PC-9 (cell line): Measurements from ENCODE around the gene CETN1. TPM values are rescaled to one million over a fixed set of nuclear protein-coding genes. Genes with fewer than 3 reads are reported as not detected.

Source experiments
- BruUV-seq: library from RNA; stranded (reverse); fragments of 400-500 nt; replicated peaks from 2 replicates; lab custom pipeline; 2021; lab: Mats Ljungman, UMichigan
- CTCF ChIA-PET: fragments of 300-600 bp; sonication (Branson Sonifier 250); formaldehyde crosslinking; loops from one replicate; lab custom pipeline; 2022; ENCODE audit warnings: antibody characterized with exemption; lab: Charles Lee
- POLR2A ChIA-PET: fragments of 300-600 bp; sonication (Branson Sonifier 250); formaldehyde crosslinking; loops from one replicate; lab custom pipeline; 2022; ENCODE audit warnings: antibody characterized with exemption; ENCODE audit not compliant: unreplicated experiment; lab: Charles Lee
- DNase-seq, 2 experiments: peaks; one replicate each; pipeline versions ENCODE4 v3.0.0 to v3.0.0-alpha.2; 2015 to 2022; ENCODE audit warnings: mixed read lengths in 1 of 2
- H2AFZ ChIP-seq: fragments of 200-600 bp; sonication (generic); 2 replicates; pipeline ENCODE4 v1.8.1; 2017; ENCODE audit warnings: antibody characterized with exemption
- H3F3A ChIP-seq: fragments of 200-600 bp; sonication (generic); 2 replicates; pipeline ENCODE4 v1.8.1; 2017; ENCODE audit warnings: antibody characterized with exemption, mild to moderate bottlenecking, low read depth; ENCODE audit not compliant: insufficient read depth
- H3K27ac ChIP-seq: fragments of 200-600 bp; sonication (generic); 2 replicates; pipeline ENCODE4 v1.6.1; 2016; ENCODE audit warnings: mixed run types
- H3K27me3 ChIP-seq: fragments of 200-600 bp; sonication (generic); 2 replicates; pipeline ENCODE4 v1.6.1; 2016; ENCODE audit warnings: low read depth, mixed run types; ENCODE audit not compliant: insufficient read depth
- H3K36me3 ChIP-seq: fragments of 200-600 bp; sonication (generic); 2 replicates; pipeline ENCODE4 v1.6.1; 2016; ENCODE audit warnings: low read depth, mixed run types
- H3K4me1 ChIP-seq: fragments of 200-600 bp; sonication (generic); replicated peaks from 2 replicates; pipeline ENCODE4 v1.6.1; 2016; ENCODE audit warnings: mixed run types; ENCODE audit not compliant: insufficient read depth
- H3K4me2 ChIP-seq: fragments of 200-600 bp; sonication (generic); 2 replicates; pipeline ENCODE4 v1.6.1; 2017; ENCODE audit warnings: mixed run types
- H3K4me3 ChIP-seq: fragments of 200-600 bp; sonication (generic); 2 replicates; pipeline ENCODE4 v1.6.1; 2016; ENCODE audit warnings: mixed run types
- H3K79me2 ChIP-seq: fragments of 200-600 bp; sonication (generic); 2 replicates; pipeline ENCODE4 v1.6.1; 2017; ENCODE audit warnings: low read depth, mixed run types
- H3K9me2 ChIP-seq: fragments of 200-600 bp; sonication (generic); 2 replicates; pipeline ENCODE4 v1.8.1; 2017; ENCODE audit warnings: mild to moderate bottlenecking; ENCODE audit not compliant: insufficient read depth
- H3K9me3 ChIP-seq: fragments of 200-600 bp; sonication (generic); 2 replicates; pipeline ENCODE4 v1.8.1; 2016; ENCODE audit warnings: low read depth; ENCODE audit not compliant: insufficient read depth
- H4K20me1 ChIP-seq: fragments of 200-600 bp; sonication (generic); 2 replicates; pipeline ENCODE4 v1.8.1; 2017; ENCODE audit not compliant: insufficient read depth
- EZH2 ChIP-seq: fragments of 200-600 bp; sonication (generic); IDR thresholded peaks from 2 replicates; pipeline ENCODE4 v1.8.0; 2017; ENCODE audit warnings: antibody characterized with exemption, low read depth
- intact Hi-C: fragments of 100-400 bp; cut with micrococcal nuclease; formaldehyde crosslinking; loops from one replicate; pipeline ENCODE4 v1.10.0; 2022; ENCODE audit not compliant: unreplicated experiment
- total RNA-seq: library from RNA; stranded (reverse); gene quantifications from 2 replicates; pipeline ENCODE4 v1.2.3, GENCODE V29; 2021
- TF ChIP-seq, protein P1 (sequence below): fragments of 200-600 bp; sonication (generic); conservative IDR thresholded peaks from 2 replicates; pipeline ENCODE4 v1.6.1; 2017; ENCODE audit warnings: mixed run types, antibody characterized with exemption, mild to moderate bottlenecking, moderate library complexity

CETN1 gene
- total RNA-seq, 1 experiment from 2014 or later: not detected

GRCh38 chr18:570256-570655, 9.9 kb upstream of the CETN1 start:
- no peaks in the 10 kb centered on the region for H4K20me1 ChIP-seq
- H3F3A ChIP-seq: no peaks in the 10 kb centered on the region
- H3K4me2 ChIP-seq: no peak overlapping the region
- H2AFZ ChIP-seq: no peak overlapping the region
- H3K36me3 ChIP-seq: no peaks in the 10 kb centered on the region
- POLR2A ChIA-PET: no interaction called here
- no peaks in the 10 kb centered on the region for H3K79me2 ChIP-seq
- H3K9me2 ChIP-seq: no peaks in the 10 kb centered on the region
- H3K9me3 ChIP-seq: no peaks in the 10 kb centered on the region
- H3K27me3 ChIP-seq: peaks cover 97% of the 10 kb centered on the region
- H3K4me3 ChIP-seq: no peak overlapping the region
- no peaks in the 10 kb centered on the region for H3K4me1 ChIP-seq
- CTCF ChIA-PET: no interaction called here
- TF ChIP-seq, protein P1, sequence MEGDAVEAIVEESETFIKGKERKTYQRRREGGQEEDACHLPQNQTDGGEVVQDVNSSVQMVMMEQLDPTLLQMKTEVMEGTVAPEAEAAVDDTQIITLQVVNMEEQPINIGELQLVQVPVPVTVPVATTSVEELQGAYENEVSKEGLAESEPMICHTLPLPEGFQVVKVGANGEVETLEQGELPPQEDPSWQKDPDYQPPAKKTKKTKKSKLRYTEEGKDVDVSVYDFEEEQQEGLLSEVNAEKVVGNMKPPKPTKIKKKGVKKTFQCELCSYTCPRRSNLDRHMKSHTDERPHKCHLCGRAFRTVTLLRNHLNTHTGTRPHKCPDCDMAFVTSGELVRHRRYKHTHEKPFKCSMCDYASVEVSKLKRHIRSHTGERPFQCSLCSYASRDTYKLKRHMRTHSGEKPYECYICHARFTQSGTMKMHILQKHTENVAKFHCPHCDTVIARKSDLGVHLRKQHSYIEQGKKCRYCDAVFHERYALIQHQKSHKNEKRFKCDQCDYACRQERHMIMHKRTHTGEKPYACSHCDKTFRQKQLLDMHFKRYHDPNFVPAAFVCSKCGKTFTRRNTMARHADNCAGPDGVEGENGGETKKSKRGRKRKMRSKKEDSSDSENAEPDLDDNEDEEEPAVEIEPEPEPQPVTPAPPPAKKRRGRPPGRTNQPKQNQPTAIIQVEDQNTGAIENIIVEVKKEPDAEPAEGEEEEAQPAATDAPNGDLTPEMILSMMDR: no peak
- TF ChIP-seq EZH2: no peak
- no peak for DNase-seq
- intact Hi-C loops: no loop called here
- H3K27ac ChIP-seq: no peak overlapping the region
- BruUV-seq: no TSS peak

DNA sequence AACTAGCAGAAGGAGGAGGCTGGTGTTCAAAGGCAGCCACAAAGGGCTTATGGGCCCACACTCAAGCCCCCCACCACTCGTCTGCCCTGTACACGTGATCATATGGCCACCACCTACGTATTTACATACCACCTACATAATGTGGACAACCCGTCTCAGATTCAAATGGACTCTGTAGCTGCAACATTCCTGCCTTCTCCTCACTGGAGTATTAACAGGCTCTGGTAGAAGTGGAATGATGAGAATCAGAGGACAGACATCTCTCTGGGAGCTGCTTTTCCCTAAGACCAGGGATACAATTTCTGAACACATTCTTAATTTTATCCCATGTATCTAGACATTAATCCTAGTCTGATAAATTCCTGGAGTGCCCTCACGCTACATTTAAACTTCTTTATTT, 9.5 kb upstream of the CETN1 start:
- Histone ChIP-seq H3K4me1 (no peaks in the 10 kb centered on the region), H3F3A (no peaks in the 10 kb centered on the region), H3K9me2 (no peaks in the 10 kb centered on the region), H2AFZ (no peak overlapping the region), H3K9me3 (no peaks in the 10 kb centered on the region), H3K27ac (no peak overlapping the region), H3K4me3 (no peak overlapping the region), H3K36me3 (no peaks in the 10 kb centered on the region), H3K27me3 (peaks cover 97% of the 10 kb centered on the region), H3K4me2 (no peak overlapping the region), H3K79me2 (no peaks in the 10 kb centered on the region), H4K20me1 (no peaks in the 10 kb centered on the region)
- POLR2A ChIA-PET: no interaction called here
- intact Hi-C loops: no loop called here
- CTCF ChIA-PET: no interaction called here
- no peak for TF ChIP-seq EZH2
- TF ChIP-seq, protein P1: no peak
- DNase-seq: no peak
- no TSS peak for BruUV-seq

- ChIA-PET POLR2A (no interaction called here), CTCF (no interaction called here)
- Histone ChIP-seq H3K27ac (no peak overlapping the region), H3F3A (no peaks in the 10 kb centered on the region), H3K4me2 (no peak overlapping the region), H3K9me2 (no peaks in the 10 kb centered on the region), H3K79me2 (no peaks in the 10 kb centered on the region), H3K36me3 (no peaks in the 10 kb centered on the region), H4K20me1 (no peaks in the 10 kb centered on the region), H2AFZ (no peak overlapping the region), H3K4me3 (no peak overlapping the region), H3K27me3 (peaks cover 96% of the 10 kb centered on the region), H3K4me1 (no peaks in the 10 kb centered on the region), H3K9me3 (no peaks in the 10 kb centered on the region)
- no peak for DNase-seq
- intact Hi-C loops: no loop called here
- no TSS peak for BruUV-seq
- TF ChIP-seq EZH2: no peak
- TF ChIP-seq, protein P1: no peak
Measured at GRCh38 chr18:572091-572830, 7.9 kb upstream of the CETN1 start.
